ENCODE data around the gene EIF1.
A peak's percentile ranks its signal among the peaks of the same experiment; 100 is the strongest.
"Not testable (repeated sequence)": the region's sequence is repeated elsewhere in the genome, so short reads cannot be mapped to it uniquely, and the experiment has no call there.

Gene EIF1

GRCh38 chr17:41688641-41689496, at the start of gene EIF1:
EIF1 (plus strand) TSS chr17:41688885; CDS start chr17:41689039, 154 bp downstream.
- no peak for TF ChIP-seq CTCF (IDR thresholded peaks at IDR 0.05; ENCODE audit: control insufficient read depth, extremely low read depth, insufficient read depth)
- peak; percentile 99 for DNase-seq (ENCODE audit: low read depth)
- H3K4me3 ChIP-seq (ENCODE audit: low read depth, low read length): peak within 1 kb of the TSS; percentile 68

GRCh38 chr17:41638941-41639340, 49.7 kb upstream of the EIF1 start:
- no peak for TF ChIP-seq CTCF (IDR thresholded peaks at IDR 0.05; ENCODE audit: control insufficient read depth, extremely low read depth, insufficient read depth)
- H3K4me3 ChIP-seq (ENCODE audit: low read depth, low read length): no peak overlapping the region
- no peak for DNase-seq (ENCODE audit: low read depth)

GRCh38 chr17:41639492-41640473, 48.9 kb upstream of the EIF1 start:
- DNase-seq (ENCODE audit: low read depth): no peak
- TF ChIP-seq CTCF (IDR thresholded peaks at IDR 0.05; ENCODE audit: control insufficient read depth, extremely low read depth, insufficient read depth): no peak
- H3K4me3 ChIP-seq (ENCODE audit: low read depth, low read length): no peak overlapping the region

GRCh38 chr17:41640596-41640995, 48.1 kb upstream of the EIF1 start:
- DNase-seq (ENCODE audit: low read depth): not testable (repeated sequence)

GRCh38 chr17:41642252-41643156, 46.2 kb upstream of the EIF1 start:
- DNase-seq (ENCODE audit: low read depth): no peak
- H3K4me3 ChIP-seq (ENCODE audit: low read depth, low read length): no peak overlapping the region
- TF ChIP-seq CTCF (IDR thresholded peaks at IDR 0.05; ENCODE audit: control insufficient read depth, extremely low read depth, insufficient read depth): no peak

More at GRCh38 chr17:41640596-41640995, 48.1 kb upstream of the EIF1 start:
- not testable (repeated sequence) for H3K4me3 ChIP-seq (ENCODE audit: low read depth, low read length)

- no peak overlapping the region for H3K4me3 ChIP-seq (ENCODE audit: low read depth, low read length)
- TF ChIP-seq CTCF (IDR thresholded peaks at IDR 0.05; ENCODE audit: control insufficient read depth, extremely low read depth, insufficient read depth): no peak
- DNase-seq (ENCODE audit: low read depth): no peak
Measured at GRCh38 chr17:41647038-41647813, 41.5 kb upstream of the EIF1 start.

Data from LNCaP clone FGC (cell line).